Testis (tissue), 2 donors: Measurements from ENCODE around the gene CARD14.

Source experiments
- CTCF ChIP-seq, 3 experiments: fragments of 450-650 bp in 2 of 3; fragments of 200-600 bp in 1 of 3; sonication (generic) in 1 of 3; IDR thresholded peaks; one replicate each; pipeline ENCODE4 v1.5.1; 2016 to 2019; ENCODE audit warnings: antibody characterized with exemption in 3 of 3, mild to moderate bottlenecking in 2 of 3, moderate library complexity in 1 of 3
- POLR2A ChIP-seq: fragments of 450-650 bp; IDR thresholded peaks from one replicate; pipeline ENCODE4 v1.6.1; 2017; ENCODE audit warnings: antibody characterized with exemption, mild to moderate bottlenecking, moderate library complexity

- no peak for TF ChIP-seq CTCF (IDR thresholded peaks at IDR 0.05)
- no peak for TF ChIP-seq POLR2A
These were observed 10.4 kb downstream of the CARD14 start for GRCh38 chr17:80180192-80180591.
